Endothelial cell of umbilical vein (primary cell): ENCODE measurements around the gene RCOR1. TPM values are rescaled to one million over a fixed set of nuclear protein-coding genes. Genes with fewer than 3 reads are reported as not detected.
"Not testable (repeated sequence)": the region's sequence is repeated elsewhere in the genome, so short reads cannot be mapped to it uniquely, and the experiment has no call there.

Source experiments
- BruUV-seq: library from RNA; stranded (reverse); fragments of 400-500 nt; replicated peaks from 2 replicates; lab custom pipeline; 2021; lab: Mats Ljungman, UMichigan
- CTCF ChIA-PET: fragments of 300-600, 350-600 bp; sonication (Branson Sonifier 250); formaldehyde crosslinking; loops from one replicate; lab custom pipeline; 2021; ENCODE audit warnings: antibody characterized with exemption, inconsistent platforms; lab: Charles Lee
- POLR2A ChIA-PET: fragments of 300-600, 350-600 bp; sonication (Branson Sonifier 250); formaldehyde crosslinking; loops from one replicate; lab custom pipeline; 2021; ENCODE audit warnings: antibody characterized with exemption, inconsistent platforms; lab: Charles Lee
- DNase-seq: peaks from one replicate; pipeline ENCODE4 v3.0.0-alpha.2; 2011; ENCODE audit warnings: low read depth, low spot score
- FAIRE-seq: peaks from 2 replicates; lab custom pipeline; 2011; peaks lifted over from hg19 to GRCh38; lab: Jason Lieb, UNC
- H2AFZ ChIP-seq: 2 replicates; pipeline ENCODE4 v1.6.0; 2012; ENCODE audit warnings: low read depth, low read length, control low read depth, inconsistent platforms
- H3K27ac ChIP-seq: 2 replicates; pipeline ENCODE4 v1.5.1; 2011; ENCODE audit warnings: low read depth, mild to moderate bottlenecking, control low read depth, low read length, moderate library complexity; ENCODE audit not compliant: insufficient read depth
- H3K27me3 ChIP-seq, 2 experiments: 2 replicates each; pipeline versions ENCODE4 v1.6.0 to v1.6.1; 2011; ENCODE audit warnings: low read length in 2 of 2, mixed read lengths in 1 of 2; ENCODE audit not compliant: control insufficient read depth in 2 of 2, insufficient read depth in 2 of 2
- H3K36me3 ChIP-seq, 2 experiments: 2 replicates in 1 of 2; 3 replicates in 1 of 2; pipeline ENCODE4 v1.5.1; 2011; ENCODE audit warnings: low read length in 2 of 2, mild to moderate bottlenecking in 1 of 2, moderate library complexity in 1 of 2; ENCODE audit not compliant: control insufficient read depth in 2 of 2, insufficient read depth in 2 of 2; ENCODE audit errors: extremely low read depth in 1 of 2
- H3K4me1 ChIP-seq: 3 replicates; pipeline ENCODE4 v1.5.1; 2011; ENCODE audit warnings: mild to moderate bottlenecking, low read length; ENCODE audit not compliant: control insufficient read depth, insufficient read depth; ENCODE audit errors: extremely low read depth
- H3K4me2 ChIP-seq: 2 replicates; pipeline ENCODE4 v1.6.1; 2011; ENCODE audit warnings: low read length, control low read depth, mixed read lengths; ENCODE audit not compliant: insufficient read depth
- H3K4me3 ChIP-seq, 3 experiments: fragments of 200-600 bp in 1 of 3; sonication (generic), shearing (Covaris generic) in 1 of 3; replicated peaks in 1 of 3; 2 replicates each; pipeline ENCODE4 v1.5.1; 2011 to 2016; ENCODE audit warnings: control low read depth in 3 of 3, low read length in 3 of 3, mild to moderate bottlenecking in 2 of 3, inconsistent platforms in 1 of 3, low read depth in 1 of 3, moderate library complexity in 1 of 3; ENCODE audit not compliant: insufficient read depth in 1 of 3
- H3K79me2 ChIP-seq: 2 replicates; pipeline ENCODE4 v1.6.0; 2012; ENCODE audit warnings: low read length, inconsistent platforms; ENCODE audit not compliant: control insufficient read depth, insufficient read depth
- H3K9ac ChIP-seq: replicated peaks from 2 replicates; pipeline ENCODE3; 2011; ENCODE audit warnings: low read length, control low read depth; ENCODE audit not compliant: insufficient read depth; ENCODE audit errors: extremely low read depth
- H3K9me1 ChIP-seq: replicated peaks from 3 replicates; pipeline ENCODE4 v1.6.0; 2011; ENCODE audit warnings: mild to moderate bottlenecking, low read length; ENCODE audit not compliant: control insufficient read depth, insufficient read depth; ENCODE audit errors: extremely low read depth
- H3K9me3 ChIP-seq: replicated peaks from 2 replicates; pipeline ENCODE4 v1.5.1; 2012; ENCODE audit warnings: low read length, inconsistent platforms; ENCODE audit not compliant: control insufficient read depth, insufficient read depth
- H4K20me1 ChIP-seq: replicated peaks from 2 replicates; pipeline ENCODE3; 2011; ENCODE audit warnings: mild to moderate bottlenecking, low read length; ENCODE audit not compliant: control insufficient read depth, insufficient read depth; ENCODE audit errors: extremely low read depth
- CTCF ChIP-seq, 2 donors: IDR thresholded peaks; 1 replicate in 1 of 2; 2 replicates in 1 of 2; pipeline ENCODE4 v1.5.1; 2011; ENCODE audit warnings: low read length in 2 of 2, mild to moderate bottlenecking in 2 of 2, moderate library complexity in 2 of 2, control low read depth in 1 of 2, inconsistent platforms in 1 of 2, low read depth in 1 of 2; ENCODE audit not compliant: insufficient read depth in 1 of 2; ENCODE audit errors: extremely low read depth in 1 of 2
- EZH2 ChIP-seq: IDR thresholded peaks from 2 replicates; pipeline ENCODE4 v1.6.1; 2012; ENCODE audit warnings: borderline replicate concordance, low read depth, mild to moderate bottlenecking, moderate library complexity, low read length, inconsistent platforms; ENCODE audit not compliant: severe bottlenecking
- FOS ChIP-seq: IDR thresholded peaks from 2 replicates; pipeline ENCODE4 v1.6.1; 2011; ENCODE audit warnings: mild to moderate bottlenecking, low read length, moderate library complexity, borderline replicate concordance; ENCODE audit not compliant: insufficient read depth
- GATA2 ChIP-seq: IDR thresholded peaks from 2 replicates; pipeline ENCODE4 v1.7.0; 2011; ENCODE audit warnings: low read depth, mild to moderate bottlenecking, moderate library complexity, mixed read lengths, low read length; ENCODE audit not compliant: insufficient read length, insufficient read depth
- JUN ChIP-seq: IDR thresholded peaks from 2 replicates; pipeline ENCODE4 v1.6.1; 2011; ENCODE audit warnings: borderline replicate concordance, low read depth; ENCODE audit not compliant: insufficient read length, insufficient read depth
- MAX ChIP-seq: IDR thresholded peaks from 2 replicates; pipeline ENCODE4 v1.6.1; 2011; ENCODE audit not compliant: insufficient read depth, insufficient read length
- MYC ChIP-seq: IDR thresholded peaks from one replicate; pipeline ENCODE4 v1.6.1; 2011; ENCODE audit warnings: mild to moderate bottlenecking, low read depth, low read length
- POLR2A ChIP-seq: IDR thresholded peaks from 2 replicates; pipeline ENCODE4 v1.6.1; 2012; ENCODE audit warnings: low read depth, mild to moderate bottlenecking, control low read depth, low read length
- POLR2AphosphoS5 ChIP-seq: IDR thresholded peaks from 2 replicates; pipeline ENCODE4 v1.6.1; 2012; ENCODE audit warnings: low read depth, mild to moderate bottlenecking, control low read depth, low read length, moderate library complexity; ENCODE audit not compliant: insufficient read depth
- dilution Hi-C: fragments of 300-500 bp; cut with MboI; formaldehyde crosslinking; loops from one replicate; pipeline ENCODE4 v1.15.0; 2019; ENCODE audit warnings: low sequenced_read_pairs; ENCODE audit not compliant: extremely low pct_ligation_motif_present
- intact Hi-C: fragments of 100-400 bp; cut with micrococcal nuclease; formaldehyde crosslinking; loops from one replicate; pipeline ENCODE4 v1.10.0; 2022
- polyA plus RNA-seq, 4 experiments: library from polyadenylated mRNA; depleted of rRNA in 3 of 4; stranded (reverse) in 3 of 4; unstranded in 1 of 4; fragments of >200 nt; gene quantifications; 2 replicates each; pipeline versions ENCODE4 v1.2.1 to v1.2.3, GENCODE V29; 2011 to 2012; ENCODE audit warnings: missing spikeins in 1 of 4
- total RNA-seq: library from RNA; stranded (reverse); gene quantifications from 2 replicates; pipeline ENCODE4 v1.2.3, GENCODE V29; 2021

RCOR1 gene
- total and polyA plus RNA-seq, 2 donors (not counting 3 experiments of a cell fraction or from before 2014, with no cell fraction given), result 15.6 to 32.2 TPM

- DNase-seq, result no peak
- POLR2A ChIA-PET, result no interaction called here
- no peak overlapping the region for H3K4me2 ChIP-seq
- TF ChIP-seq GATA2 (no peak), MYC (no peak), EZH2 (no peak), MAX (no peak), POLR2A (no peak), JUN (no peak), CTCF (IDR thresholded peaks at IDR 0.05; ENCODE audit: extremely low read depth in 1 of 2, insufficient read depth in 1 of 2, low read depth in 1 of 2, low read length in 2 of 2) (no peak), FOS (no peak), POLR2AphosphoS5 (no peak)
- FAIRE-seq, result no peak
- intact Hi-C loops, result no loop called here
- no peaks in the 10 kb centered on the region for H3K9me1 ChIP-seq
- H3K4me1 ChIP-seq, result no peaks in the 10 kb centered on the region
- peaks cover 20 to 21% of the 10 kb centered on the region in 2 experiments for H3K27me3 ChIP-seq
- no peaks in the 10 kb centered on the region for H3K79me2 ChIP-seq
- no peak overlapping the region for H3K4me3 ChIP-seq
- no peak overlapping the region for H3K9ac ChIP-seq
- no peaks in the 10 kb centered on the region for H3K9me3 ChIP-seq
- H3K27ac ChIP-seq, result no peak overlapping the region
- BruUV-seq, result no TSS peak
- H3K36me3 ChIP-seq, result no peaks in the 10 kb centered on the region
- CTCF ChIA-PET, result interaction anchor here (0.6 to 1.4 kb wide), 5 partner anchors 12 to 106 kb away, joined by 3 to 6 read pairs (median 3); no protein-coding TSS in a partner anchor
- no peaks in the 10 kb centered on the region for H4K20me1 ChIP-seq
- H2AFZ ChIP-seq, result no peak overlapping the region
- dilution Hi-C loops, result no loop called here
Measured at GRCh38 chr14:102548616-102549240, 43.7 kb upstream of the RCOR1 start.

GRCh38 chr14:102550927-102551401 is 41.5 kb upstream of the RCOR1 start:
- dilution Hi-C loops, BruUV-seq: not testable (repeated sequence)

More at GRCh38 chr14:102550927-102551401, 41.5 kb upstream of the RCOR1 start:
- H3K4me1 ChIP-seq, H3K9ac ChIP-seq, H3K27me3 ChIP-seq, H3K9me3 ChIP-seq, H4K20me1 ChIP-seq, POLR2A ChIA-PET, H2AFZ ChIP-seq, H3K4me3 ChIP-seq, H3K79me2 ChIP-seq, DNase-seq, intact Hi-C loops, H3K9me1 ChIP-seq, H3K4me2 ChIP-seq, H3K36me3 ChIP-seq, FAIRE-seq, CTCF ChIA-PET, H3K27ac ChIP-seq: not testable (repeated sequence)
